SHP77 (cell line): Measurements from ENCODE around the gene ATXN2.
"Not testable (repeated sequence)": the region's sequence is repeated elsewhere in the genome, so short reads cannot be mapped to it uniquely, and the experiment has no call there.

Experiments
- DNase-seq, 2 experiments: peaks; one replicate each; lab custom pipeline; 2025; lab: John Stamatoyannopoulos, UW

The ATXN2 gene

GRCh38 chr12:111404362-111405148, 194.6 kb downstream of the ATXN2 start:
- no peak for DNase-seq

- not testable (repeated sequence) for DNase-seq
These were observed 196.7 kb downstream of the ATXN2 start for GRCh38 chr12:111402490-111402824.
